Hepatocyte (in vitro differentiated cells): ENCODE measurements around the gene THSD4. TPM values are rescaled to one million over a fixed set of nuclear protein-coding genes. Genes with fewer than 3 reads are reported as not detected.

ENCODE experiments used
- DNase-seq: peaks from one replicate; pipeline ENCODE4 v3.0.0-alpha.2; 2016; ENCODE audit warnings: low spot score
- H2AFZ ChIP-seq: fragments of 200-600 bp; sonication (generic); 2 replicates; pipeline ENCODE4 v1.6.0; 2016; ENCODE audit warnings: antibody characterized with exemption, mild to moderate bottlenecking
- H3K27ac ChIP-seq: fragments of 200-600 bp; sonication (generic); 2 replicates; pipeline ENCODE4 v1.5.1; 2016; ENCODE audit warnings: mild to moderate bottlenecking
- H3K27me3 ChIP-seq: fragments of 200-600 bp; sonication (generic); 2 replicates; pipeline ENCODE4 v1.6.1; 2016
- H3K36me3 ChIP-seq: fragments of 200-600 bp; sonication (generic); replicated peaks from 2 replicates; pipeline ENCODE4 v1.5.1; 2016; ENCODE audit warnings: low read depth; ENCODE audit not compliant: insufficient read depth
- H3K4me1 ChIP-seq: fragments of 200-600 bp; sonication (generic); 2 replicates; pipeline ENCODE4 v1.5.1; 2016; ENCODE audit warnings: mild to moderate bottlenecking, moderate library complexity; ENCODE audit not compliant: insufficient read depth
- H3K4me2 ChIP-seq: fragments of 200-600 bp; sonication (generic); 2 replicates; pipeline ENCODE4 v1.6.0; 2016
- H3K4me3 ChIP-seq: fragments of 200-600 bp; sonication (generic); 2 replicates; pipeline ENCODE4 v1.5.1; 2016; ENCODE audit warnings: mild to moderate bottlenecking
- H3K79me2 ChIP-seq: fragments of 200-600 bp; sonication (generic); 2 replicates; pipeline ENCODE4 v1.6.0; 2017; ENCODE audit warnings: mild to moderate bottlenecking
- H3K9me2 ChIP-seq: fragments of 200-600 bp; sonication (generic); replicated peaks from 2 replicates; pipeline ENCODE4 v1.6.0; 2017; ENCODE audit warnings: mild to moderate bottlenecking; ENCODE audit not compliant: insufficient read depth
- H3K9me3 ChIP-seq: fragments of 200-600 bp; sonication (generic); 2 replicates; pipeline ENCODE4 v1.5.1; 2016; ENCODE audit warnings: low read depth, mild to moderate bottlenecking
- H4K20me1 ChIP-seq: fragments of 200-600 bp; sonication (generic); 2 replicates; pipeline ENCODE4 v1.6.0; 2016; ENCODE audit warnings: mild to moderate bottlenecking; ENCODE audit not compliant: insufficient read depth, poor library complexity, severe bottlenecking
- EZH2 ChIP-seq: fragments of 200-600 bp; sonication (generic); IDR thresholded peaks from 2 replicates; pipeline ENCODE4 v1.6.1; 2016; ENCODE audit warnings: antibody characterized with exemption, mild to moderate bottlenecking, borderline replicate concordance
- EZH2phosphoT487 ChIP-seq: fragments of 200-600 bp; sonication (generic); IDR thresholded peaks from one replicate; pipeline ENCODE4 v1.6.1; 2018; ENCODE audit warnings: antibody characterized with exemption, mild to moderate bottlenecking, low read depth, moderate library complexity; ENCODE audit not compliant: unreplicated experiment, severe bottlenecking
- WGBS: methylation state at CpG from one replicate; pipeline ENCODE4 v1.1.6; 2016; ENCODE audit warnings: low lambda C conversion rate; ENCODE audit errors: missing lambda C conversion rate; 5-methylcytosine and 5-hydroxymethylcytosine counted together
- polyA plus RNA-seq: library from polyadenylated mRNA; unstranded; fragments of >200 nt; fragmentation: Nextera tagmentation; extraction: Ambion mirVana; gene quantifications from 2 replicates; pipeline ENCODE4 v1.2.1, GENCODE V29; 2016
- total RNA-seq: library from RNA; depleted of rRNA; stranded (reverse); fragments of >200 nt; gene quantifications from 2 replicates; pipeline ENCODE4 v1.2.3, GENCODE V29; 2014
- TF ChIP-seq, protein P1 (sequence below): fragments of 200-600 bp; sonication (generic); IDR thresholded peaks from 2 replicates; pipeline ENCODE4 v1.5.1; 2016; ENCODE audit warnings: antibody characterized with exemption, mild to moderate bottlenecking; ENCODE audit not compliant: poor library complexity

Gene THSD4
- total and polyA plus RNA-seq, 2 experiments from 2014 or later = 4.3 to 7.0 TPM

DNA sequence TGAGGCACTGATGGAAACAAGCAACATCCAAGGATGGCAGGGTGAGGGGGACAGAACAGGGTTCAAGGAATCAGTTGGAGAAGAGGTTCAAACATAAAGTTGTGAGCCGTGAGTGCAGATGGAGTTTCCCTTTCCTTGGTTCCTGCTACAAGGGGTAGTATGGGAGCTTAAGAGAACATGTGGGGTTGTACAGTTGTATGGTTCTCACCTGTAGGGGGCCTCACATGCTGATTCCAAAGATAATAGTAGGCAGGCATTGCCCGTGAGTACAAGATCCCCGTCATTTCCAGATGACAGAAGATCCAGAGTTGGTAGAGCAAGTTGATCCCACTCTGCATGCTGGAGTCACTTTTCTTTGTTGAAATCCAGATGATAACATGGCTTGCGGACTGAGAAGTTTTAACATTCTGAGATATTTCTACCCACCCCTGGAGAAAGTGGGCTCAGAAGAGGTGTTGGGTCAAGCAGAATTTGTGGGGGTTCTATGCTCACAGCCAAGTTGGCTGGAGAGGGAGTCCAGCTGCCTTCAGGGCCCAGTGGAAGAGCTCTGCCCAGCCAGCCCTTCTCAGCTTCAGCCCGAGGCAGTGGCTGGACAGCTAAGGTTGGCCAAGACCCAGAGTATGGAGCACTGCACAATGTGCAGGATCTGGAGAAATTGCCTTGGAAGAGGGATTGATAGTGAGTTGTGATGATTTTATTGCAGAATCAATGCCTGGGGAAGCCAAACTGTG, 141.8 kb downstream of the THSD4 start:
- no peaks in the 10 kb centered on the region for H4K20me1 ChIP-seq

DNA sequence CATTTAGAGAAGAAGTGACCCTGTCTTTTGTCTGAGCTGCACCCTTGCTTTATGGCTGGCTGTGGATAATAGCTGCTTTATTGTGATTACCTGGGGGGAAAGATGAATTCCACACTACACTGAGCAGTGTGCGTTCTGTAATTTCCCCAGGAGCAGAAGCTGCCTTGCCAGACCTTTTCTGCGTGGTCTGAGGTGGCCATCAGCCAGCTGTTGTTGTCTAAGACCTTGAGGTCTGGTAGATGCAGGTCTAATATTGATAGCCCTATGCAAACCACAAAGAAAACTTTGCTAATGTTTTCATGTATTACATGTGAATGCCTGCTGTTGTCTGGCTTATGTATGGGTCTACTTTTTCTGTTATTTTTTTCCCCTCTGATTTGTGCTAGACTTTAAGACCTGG, 144.6 kb downstream of the THSD4 start:
- Histone ChIP-seq H3K27me3 (no peaks in the 10 kb centered on the region), H3K36me3 (no peaks in the 10 kb centered on the region), H3K4me3 (no peak overlapping the region), H3K9me2 (no peaks in the 10 kb centered on the region), H3K4me1 (peaks cover 8% of the 10 kb centered on the region), H3K9me3 (no peaks in the 10 kb centered on the region), H4K20me1 (no peaks in the 10 kb centered on the region), H2AFZ (no peak overlapping the region), H3K27ac (no peak overlapping the region), H3K79me2 (no peaks in the 10 kb centered on the region), H3K4me2 (no peak overlapping the region)
- DNase-seq = no peak
- no peak for TF ChIP-seq EZH2phosphoT487
- TF ChIP-seq EZH2 = no peak
- TF ChIP-seq, protein P1, sequence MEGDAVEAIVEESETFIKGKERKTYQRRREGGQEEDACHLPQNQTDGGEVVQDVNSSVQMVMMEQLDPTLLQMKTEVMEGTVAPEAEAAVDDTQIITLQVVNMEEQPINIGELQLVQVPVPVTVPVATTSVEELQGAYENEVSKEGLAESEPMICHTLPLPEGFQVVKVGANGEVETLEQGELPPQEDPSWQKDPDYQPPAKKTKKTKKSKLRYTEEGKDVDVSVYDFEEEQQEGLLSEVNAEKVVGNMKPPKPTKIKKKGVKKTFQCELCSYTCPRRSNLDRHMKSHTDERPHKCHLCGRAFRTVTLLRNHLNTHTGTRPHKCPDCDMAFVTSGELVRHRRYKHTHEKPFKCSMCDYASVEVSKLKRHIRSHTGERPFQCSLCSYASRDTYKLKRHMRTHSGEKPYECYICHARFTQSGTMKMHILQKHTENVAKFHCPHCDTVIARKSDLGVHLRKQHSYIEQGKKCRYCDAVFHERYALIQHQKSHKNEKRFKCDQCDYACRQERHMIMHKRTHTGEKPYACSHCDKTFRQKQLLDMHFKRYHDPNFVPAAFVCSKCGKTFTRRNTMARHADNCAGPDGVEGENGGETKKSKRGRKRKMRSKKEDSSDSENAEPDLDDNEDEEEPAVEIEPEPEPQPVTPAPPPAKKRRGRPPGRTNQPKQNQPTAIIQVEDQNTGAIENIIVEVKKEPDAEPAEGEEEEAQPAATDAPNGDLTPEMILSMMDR = no peak
- 75% methylated on average over 2 of the region's 2 CpGs for WGBS

More for the DNA sequence above, 141.8 kb downstream of the THSD4 start:
- no peak overlapping the region for H2AFZ ChIP-seq
- H3K27ac ChIP-seq = no peak overlapping the region
- H3K27me3 ChIP-seq = no peaks in the 10 kb centered on the region
- TF ChIP-seq EZH2 = no peak
- TF ChIP-seq, protein P1 = no peak
- no peak for TF ChIP-seq EZH2phosphoT487
- no peaks in the 10 kb centered on the region for H3K79me2 ChIP-seq
- H3K9me2 ChIP-seq = no peaks in the 10 kb centered on the region
- peaks cover 6% of the 10 kb centered on the region for H3K4me1 ChIP-seq
- no peaks in the 10 kb centered on the region for H3K36me3 ChIP-seq
- no peaks in the 10 kb centered on the region for H3K9me3 ChIP-seq
- DNase-seq = no peak
- 90% methylated on average over 5 of the region's 5 CpGs for WGBS
- H3K4me3 ChIP-seq = no peak overlapping the region
- H3K4me2 ChIP-seq = no peak overlapping the region

DNA sequence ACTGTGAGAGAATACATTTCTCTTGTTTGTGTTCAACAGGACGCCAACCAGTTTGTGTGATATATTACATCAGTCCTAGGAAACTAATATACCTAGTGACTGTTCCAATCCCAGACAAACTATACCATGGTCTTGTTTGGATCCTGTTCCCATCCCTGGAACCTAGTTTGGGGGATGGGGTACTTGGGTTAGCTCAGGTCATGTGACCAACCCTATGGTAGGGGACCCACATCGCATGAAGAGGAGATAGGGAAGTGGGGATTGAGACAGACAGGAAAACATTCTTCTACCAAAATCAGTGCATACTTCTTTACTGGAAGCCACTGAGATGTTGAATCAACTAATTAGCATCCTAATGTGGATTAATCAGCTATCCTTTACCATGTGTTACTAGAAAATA, 146.1 kb downstream of the THSD4 start:
- peak overlapping the region; percentile 47 for H3K27ac ChIP-seq
- H3K4me1 ChIP-seq = peaks cover 8% of the 10 kb centered on the region
- H3K4me2 ChIP-seq = no peak overlapping the region
- no peaks in the 10 kb centered on the region for H3K9me2 ChIP-seq
- TF ChIP-seq, protein P1 = no peak
- TF ChIP-seq EZH2 = no peak
- TF ChIP-seq EZH2phosphoT487 = no peak
- no peaks in the 10 kb centered on the region for H3K9me3 ChIP-seq
- no peaks in the 10 kb centered on the region for H4K20me1 ChIP-seq
- no peak overlapping the region for H3K4me3 ChIP-seq
- no peak for DNase-seq
- 82% methylated on average over 2 of the region's 2 CpGs for WGBS
- H2AFZ ChIP-seq = no peak overlapping the region
- no peaks in the 10 kb centered on the region for H3K36me3 ChIP-seq
- H3K27me3 ChIP-seq = no peaks in the 10 kb centered on the region
- H3K79me2 ChIP-seq = no peaks in the 10 kb centered on the region

DNA sequence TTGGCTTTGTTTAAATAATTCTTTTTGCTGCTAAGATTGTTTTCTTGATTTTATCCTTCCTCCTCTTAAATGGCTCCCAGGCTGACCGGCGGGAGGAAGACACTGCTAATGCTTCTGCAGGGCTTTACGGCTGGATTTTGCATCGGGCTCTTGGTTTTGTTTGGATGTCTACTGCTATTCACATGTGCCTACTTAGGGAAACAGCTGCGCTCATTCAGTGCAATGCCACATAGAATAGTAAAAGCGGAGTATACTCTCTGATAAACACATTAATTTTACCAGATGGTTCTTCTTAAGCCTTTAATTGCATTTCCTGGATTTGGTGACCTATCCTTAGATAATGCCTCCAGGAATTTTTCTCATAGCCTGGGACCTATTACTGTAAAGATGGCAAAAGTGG, 146.6 kb downstream of the THSD4 start:
- Histone ChIP-seq H3K79me2 (no peaks in the 10 kb centered on the region), H3K27me3 (no peaks in the 10 kb centered on the region), H4K20me1 (no peaks in the 10 kb centered on the region), H3K4me2 (no peak overlapping the region), H3K36me3 (no peaks in the 10 kb centered on the region), H3K9me2 (no peaks in the 10 kb centered on the region), H3K27ac (peak overlapping the region; percentile 47), H3K4me1 (peaks cover 8% of the 10 kb centered on the region), H3K9me3 (no peaks in the 10 kb centered on the region), H3K4me3 (no peak overlapping the region), H2AFZ (no peak overlapping the region)
- TF ChIP-seq, protein P1 = no peak
- no peak for TF ChIP-seq EZH2phosphoT487
- TF ChIP-seq EZH2 = no peak
- DNase-seq = no peak
- WGBS = 33% methylated on average over 6 of the region's 6 CpGs
